ENCODE results near the gene JAGN1. TPM values are rescaled to one million over a fixed set of nuclear protein-coding genes. Genes with fewer than 3 reads are reported as not detected.

JAGN1 gene
- polyA plus RNA-seq, 1 donor (not counting 4 experiments of a cell fraction or from before 2014, with no cell fraction given), result 48.0 TPM

GRCh38 chr3:9901967-9902366, 11.6 kb downstream of the JAGN1 start:
- Histone ChIP-seq H3K4me2 (ENCODE audit: control insufficient read depth, extremely low read depth, insufficient read depth, low read depth, low read length) (peak overlapping the region; percentile 72), H3K9me1 (ENCODE audit: control insufficient read depth, extremely low read depth, insufficient read depth, low read length) (peaks cover 7% of the 10 kb centered on the region), H3K9me3 (ENCODE audit: control insufficient read depth, low read depth, low read length) (no peaks in the 10 kb centered on the region), H3K79me2 (ENCODE audit: control insufficient read depth, insufficient read depth, low read length) (no peaks in the 10 kb centered on the region), H2AFZ (ENCODE audit: control insufficient read depth, low read length) (peak overlapping the region; percentile 93), H3K27ac (ENCODE audit: control insufficient read depth, insufficient read depth, low read length) (no peak overlapping the region), H3K27me3 (ENCODE audit: control insufficient read depth, extremely low read depth, insufficient read depth, low read length) (no peaks in the 10 kb centered on the region), H3K4me3 (ENCODE audit: control insufficient read depth in 2 of 3, extremely low read depth in 1 of 3, insufficient read depth in 2 of 3, low read depth in 1 of 3, low read length in 3 of 3) (no peak overlapping the region), H3K4me1 (ENCODE audit: control insufficient read depth, extremely low read depth, insufficient read depth, low read length) (peaks cover 47% of the 10 kb centered on the region), H4K20me1 (ENCODE audit: control insufficient read depth, extremely low read depth, insufficient read depth, low read length) (no peaks in the 10 kb centered on the region), H3K9ac (ENCODE audit: control insufficient read depth, extremely low read depth, insufficient read depth, low read length) (no peak overlapping the region), H3K36me3 (ENCODE audit: control insufficient read depth in 2 of 2, extremely low read depth in 1 of 2, insufficient read depth in 2 of 2, low read length in 2 of 2) (peaks cover 4 to 5% of the 10 kb centered on the region in 2 experiments)
- TF ChIP-seq, protein P1, sequence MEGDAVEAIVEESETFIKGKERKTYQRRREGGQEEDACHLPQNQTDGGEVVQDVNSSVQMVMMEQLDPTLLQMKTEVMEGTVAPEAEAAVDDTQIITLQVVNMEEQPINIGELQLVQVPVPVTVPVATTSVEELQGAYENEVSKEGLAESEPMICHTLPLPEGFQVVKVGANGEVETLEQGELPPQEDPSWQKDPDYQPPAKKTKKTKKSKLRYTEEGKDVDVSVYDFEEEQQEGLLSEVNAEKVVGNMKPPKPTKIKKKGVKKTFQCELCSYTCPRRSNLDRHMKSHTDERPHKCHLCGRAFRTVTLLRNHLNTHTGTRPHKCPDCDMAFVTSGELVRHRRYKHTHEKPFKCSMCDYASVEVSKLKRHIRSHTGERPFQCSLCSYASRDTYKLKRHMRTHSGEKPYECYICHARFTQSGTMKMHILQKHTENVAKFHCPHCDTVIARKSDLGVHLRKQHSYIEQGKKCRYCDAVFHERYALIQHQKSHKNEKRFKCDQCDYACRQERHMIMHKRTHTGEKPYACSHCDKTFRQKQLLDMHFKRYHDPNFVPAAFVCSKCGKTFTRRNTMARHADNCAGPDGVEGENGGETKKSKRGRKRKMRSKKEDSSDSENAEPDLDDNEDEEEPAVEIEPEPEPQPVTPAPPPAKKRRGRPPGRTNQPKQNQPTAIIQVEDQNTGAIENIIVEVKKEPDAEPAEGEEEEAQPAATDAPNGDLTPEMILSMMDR (optimal IDR thresholded peaks at IDR 0.05 in 1 of 3, IDR thresholded peaks at IDR 0.05 in 1 of 3, conservative IDR thresholded peaks at IDR 0.05 in 1 of 3; ENCODE audit: extremely low read depth in 1 of 3, insufficient read depth in 2 of 3, low read length in 3 of 3), result no peak
- no peak for TF ChIP-seq EZH2 (IDR thresholded peaks at IDR 0.05; ENCODE audit: low read length)
- FAIRE-seq, result no peak
- no peak for DNase-seq (ENCODE audit: low read depth, low spot score)
- dilution Hi-C loops (cut with MboI; ENCODE audit: extremely low pct_ligation_motif_present, low sequenced_read_pairs), result no loop called here

DNA sequence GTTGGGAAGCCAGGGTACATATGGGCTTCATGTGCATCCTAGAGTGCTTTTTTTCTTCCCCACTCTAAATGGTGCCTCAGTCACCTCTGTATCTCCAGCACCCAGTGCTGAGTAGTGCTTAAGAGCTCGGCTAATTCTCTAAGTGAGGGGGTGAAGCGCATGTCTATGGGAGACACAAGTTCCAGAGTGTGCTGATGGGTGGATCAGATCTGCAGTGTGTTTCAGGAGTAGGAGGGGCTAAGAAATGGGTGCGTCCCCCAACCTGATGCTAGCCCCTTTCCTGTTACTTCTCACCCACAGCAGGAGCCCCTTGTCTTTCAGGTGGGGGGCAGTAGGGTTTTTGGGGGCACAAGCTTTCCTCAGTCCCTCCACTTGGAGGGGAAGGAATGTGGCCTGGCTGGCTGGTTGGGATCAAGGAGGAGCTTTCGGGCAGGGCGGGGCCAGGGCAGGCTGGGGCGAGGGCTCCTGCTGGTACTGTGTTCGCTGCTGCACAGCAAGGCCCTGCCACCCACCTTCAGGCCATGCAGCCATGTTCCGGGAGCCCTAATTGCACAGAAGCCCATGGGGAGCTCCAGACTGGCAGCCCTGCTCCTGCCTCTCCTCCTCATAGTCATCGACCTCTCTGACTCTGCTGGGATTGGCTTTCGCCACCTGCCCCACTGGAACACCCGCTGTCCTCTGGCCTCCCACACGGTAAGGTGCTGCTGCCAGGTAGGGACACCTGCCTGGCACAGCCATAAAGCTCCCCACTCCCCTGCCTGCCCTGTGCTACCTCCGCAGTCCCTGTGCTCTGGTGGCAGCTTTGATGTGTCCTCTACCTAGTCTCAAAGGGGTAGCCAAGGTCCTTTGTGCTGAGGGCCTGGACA, 12.2 kb downstream of the JAGN1 start, which contains the start of gene IL17RE:
IL17RE (plus strand) TSS at position 477 of the 866 bp plus-strand sequence; CDS start at position 562, 85 bp downstream.
- FAIRE-seq (peak; percentile 39), DNase-seq (ENCODE audit: low read depth, low spot score) (no peak)
- Histone ChIP-seq H3K27me3 (ENCODE audit: control insufficient read depth, extremely low read depth, insufficient read depth, low read length) (no peaks in the 10 kb centered on the region), H3K27ac (ENCODE audit: control insufficient read depth, insufficient read depth, low read length) (peak within 1 kb of the TSS; percentile 21), H4K20me1 (ENCODE audit: control insufficient read depth, extremely low read depth, insufficient read depth, low read length) (no peaks in the 10 kb centered on the region), H3K36me3 (ENCODE audit: control insufficient read depth in 2 of 2, extremely low read depth in 1 of 2, insufficient read depth in 2 of 2, low read length in 2 of 2) (peaks cover 4 to 7% of the 10 kb centered on the region in 2 experiments), H3K9me1 (ENCODE audit: control insufficient read depth, extremely low read depth, insufficient read depth, low read length) (peaks cover 7% of the 10 kb centered on the region), H3K4me1 (ENCODE audit: control insufficient read depth, extremely low read depth, insufficient read depth, low read length) (peaks cover 40% of the 10 kb centered on the region), H3K9me3 (ENCODE audit: control insufficient read depth, low read depth, low read length) (no peaks in the 10 kb centered on the region), H3K4me3 (ENCODE audit: control insufficient read depth in 2 of 3, extremely low read depth in 1 of 3, insufficient read depth in 2 of 3, low read depth in 1 of 3, low read length in 3 of 3) (peak within 1 kb of the TSS; percentile 45 to 55 (median 54)), H3K79me2 (ENCODE audit: control insufficient read depth, insufficient read depth, low read length) (no peaks in the 10 kb centered on the region), H3K9ac (ENCODE audit: control insufficient read depth, extremely low read depth, insufficient read depth, low read length) (peak within 1 kb of the TSS; percentile 56), H3K4me2 (ENCODE audit: control insufficient read depth, extremely low read depth, insufficient read depth, low read depth, low read length) (peak within 1 kb of the TSS; percentile 72), H2AFZ (ENCODE audit: control insufficient read depth, low read length) (peak within 1 kb of the TSS; percentile 93)
- dilution Hi-C loops (cut with MboI; ENCODE audit: extremely low pct_ligation_motif_present, low sequenced_read_pairs), result no loop called here
- TF ChIP-seq EZH2 (IDR thresholded peaks at IDR 0.05; ENCODE audit: low read length), result no peak
- TF ChIP-seq, protein P1 (optimal IDR thresholded peaks at IDR 0.05 in 1 of 3, IDR thresholded peaks at IDR 0.05 in 1 of 3, conservative IDR thresholded peaks at IDR 0.05 in 1 of 3; ENCODE audit: extremely low read depth in 1 of 3, insufficient read depth in 2 of 3, low read length in 3 of 3), result no peak

Data from keratinocyte (primary cell).